Mesenchymal stem cell (in vitro differentiated cells and primary cell): ENCODE measurements around the gene PLA2G12B.
"Not testable (repeated sequence)": the region's sequence is repeated elsewhere in the genome, so short reads cannot be mapped to it uniquely, and the experiment has no call there.

ENCODE experiments used
- DNase-seq: peaks from one replicate; pipeline ENCODE4 v3.0.0-alpha.2; 2013
- H2AFZ ChIP-seq: one replicate; pipeline ENCODE4 v1.6.1; 2013; ENCODE audit warnings: low read depth, mild to moderate bottlenecking, control low read depth, inconsistent platforms, low read length, moderate library complexity
- H2AK5ac ChIP-seq: 2 replicates; pipeline ENCODE4 v1.6.1; 2013; ENCODE audit warnings: low read length, moderate library complexity, mild to moderate bottlenecking, inconsistent platforms; ENCODE audit not compliant: severe bottlenecking
- H2BK120ac ChIP-seq: one replicate; pipeline ENCODE4 v1.6.1; 2013; ENCODE audit warnings: low read depth, mild to moderate bottlenecking, inconsistent platforms, low read length, moderate library complexity
- H2BK12ac ChIP-seq, 2 experiments: one replicate each; pipeline ENCODE4 v1.6.1; 2013; ENCODE audit warnings: inconsistent platforms in 2 of 2, low read length in 2 of 2, mild to moderate bottlenecking in 2 of 2, moderate library complexity in 2 of 2, control low read depth in 1 of 2
- H2BK15ac ChIP-seq: one replicate; pipeline ENCODE4 v1.6.1; 2013; ENCODE audit warnings: mild to moderate bottlenecking, low read depth, inconsistent platforms; ENCODE audit not compliant: poor library complexity, severe bottlenecking
- H2BK5ac ChIP-seq: 2 replicates; pipeline ENCODE4 v1.6.1; 2013; ENCODE audit warnings: low read depth, mild to moderate bottlenecking, low read length, control low read depth, inconsistent platforms; ENCODE audit not compliant: poor library complexity, severe bottlenecking
- H3K14ac ChIP-seq, 2 experiments: one replicate each; pipeline ENCODE4 v1.6.1; 2013; ENCODE audit warnings: inconsistent platforms in 2 of 2, low read length in 2 of 2, control low read depth in 1 of 2, mild to moderate bottlenecking in 1 of 2, moderate library complexity in 1 of 2
- H3K18ac ChIP-seq, 2 experiments: one replicate each; pipeline ENCODE4 v1.6.1; 2013; ENCODE audit warnings: inconsistent platforms in 2 of 2, low read length in 2 of 2, control low read depth in 1 of 2, low read depth in 1 of 2, mild to moderate bottlenecking in 1 of 2
- H3K23ac ChIP-seq, 2 experiments: one replicate each; pipeline ENCODE4 v1.6.1; 2013; ENCODE audit warnings: inconsistent platforms in 2 of 2, low read length in 2 of 2, mild to moderate bottlenecking in 2 of 2, moderate library complexity in 2 of 2, control low read depth in 1 of 2
- H3K27ac ChIP-seq: 2 replicates; pipeline ENCODE4 v1.5.1; 2013; ENCODE audit warnings: mild to moderate bottlenecking, moderate library complexity, low read length, control low read depth, inconsistent platforms; ENCODE audit not compliant: poor library complexity, severe bottlenecking
- H3K27me3 ChIP-seq, 2 experiments: 2 replicates each; pipeline versions ENCODE4 v1.6.1 to v1.7.0; 2013; ENCODE audit warnings: low read length in 2 of 2, mild to moderate bottlenecking in 2 of 2, moderate library complexity in 2 of 2, control low read depth in 1 of 2, inconsistent platforms in 1 of 2; ENCODE audit not compliant: control insufficient read depth in 1 of 2, insufficient read depth in 1 of 2
- H3K36me3 ChIP-seq, 2 experiments: 2 replicates each; pipeline versions ENCODE4 v1.6.1 to v1.7.0; 2013; ENCODE audit warnings: low read length in 2 of 2, control low read depth in 1 of 2, inconsistent platforms in 1 of 2, low read depth in 1 of 2, mild to moderate bottlenecking in 1 of 2; ENCODE audit not compliant: insufficient read depth in 2 of 2, control insufficient read depth in 1 of 2
- H3K4ac ChIP-seq, 2 experiments: one replicate each; pipeline ENCODE4 v1.6.1; 2013; ENCODE audit warnings: inconsistent platforms in 2 of 2, low read length in 2 of 2, mild to moderate bottlenecking in 2 of 2, moderate library complexity in 2 of 2, control low read depth in 1 of 2, low read depth in 1 of 2
- H3K4me1 ChIP-seq: 2 replicates; pipeline ENCODE4 v1.6.1; 2013; ENCODE audit warnings: low read depth, low read length, control low read depth; ENCODE audit not compliant: control insufficient read depth, insufficient read depth
- H3K4me2 ChIP-seq: 2 replicates; pipeline ENCODE4 v1.6.1; 2013; ENCODE audit warnings: low read length, mild to moderate bottlenecking, inconsistent platforms; ENCODE audit not compliant: poor library complexity, severe bottlenecking
- H3K4me3 ChIP-seq, 2 experiments: 2 replicates each; pipeline versions ENCODE4 v1.5.1 to v1.7.0; 2013; ENCODE audit warnings: low read length in 2 of 2, mild to moderate bottlenecking in 2 of 2, control low read depth in 1 of 2, low read depth in 1 of 2; ENCODE audit not compliant: insufficient read depth in 1 of 2
- H3K79me1 ChIP-seq: replicated peaks from 2 replicates; pipeline ENCODE4 v1.6.1; 2013; ENCODE audit warnings: mild to moderate bottlenecking, control low read depth, low read length, inconsistent platforms; ENCODE audit not compliant: poor library complexity, severe bottlenecking
- H3K9ac ChIP-seq: 2 replicates; pipeline ENCODE4 v1.7.0; 2013; ENCODE audit warnings: mild to moderate bottlenecking, low read length, moderate library complexity
- H3K9me3 ChIP-seq: 2 replicates; pipeline ENCODE4 v1.7.0; 2013; ENCODE audit warnings: mild to moderate bottlenecking, low read length; ENCODE audit not compliant: control insufficient read depth
- H4K8ac ChIP-seq: one replicate; pipeline ENCODE4 v1.6.1; 2013; ENCODE audit warnings: inconsistent platforms, mild to moderate bottlenecking, low read length, moderate library complexity
- H4K91ac ChIP-seq: one replicate; pipeline ENCODE4 v1.6.1; 2013; ENCODE audit warnings: mild to moderate bottlenecking, low read length, inconsistent platforms
- WGBS: methylation state at CpG from one replicate; pipeline ENCODE4 v1.1.7; 2013; ENCODE audit warnings: mixed read lengths; 5-methylcytosine and 5-hydroxymethylcytosine counted together

The PLA2G12B gene

GRCh38 chr10:72921147-72921683 is 33.4 kb downstream of the PLA2G12B start:
- not testable (repeated sequence) for H3K79me1 ChIP-seq, H3K18ac ChIP-seq, H2BK5ac ChIP-seq, H3K27me3 ChIP-seq, H3K27ac ChIP-seq, H3K9ac ChIP-seq, H2BK120ac ChIP-seq, H3K4me1 ChIP-seq, H4K91ac ChIP-seq, H2AK5ac ChIP-seq, H2BK12ac ChIP-seq, H2AFZ ChIP-seq, DNase-seq, H2BK15ac ChIP-seq, H3K23ac ChIP-seq, H3K4me3 ChIP-seq, H4K8ac ChIP-seq, H3K4me2 ChIP-seq, H3K36me3 ChIP-seq, H3K14ac ChIP-seq, H3K4ac ChIP-seq
- WGBS, result 88% methylated on average over 1 of the region's 1 CpG
- H3K9me3 ChIP-seq, result peaks cover 39% of the 10 kb centered on the region

GRCh38 chr10:72918352-72918751 is 36.3 kb downstream of the PLA2G12B start:
- Histone ChIP-seq H2BK5ac (no peak overlapping the region), H3K4me1 (no peaks in the 10 kb centered on the region), H2BK15ac (no peak overlapping the region), H3K9me3 (peaks cover 36% of the 10 kb centered on the region), H3K18ac (no peak overlapping the region), H4K8ac (no peak overlapping the region), H3K4ac (no peak overlapping the region), H2AK5ac (no peak overlapping the region), H3K4me3 (no peak overlapping the region), H3K23ac (no peak overlapping the region), H3K79me1 (no peaks in the 10 kb centered on the region), H3K27ac (no peak overlapping the region), H4K91ac (no peak overlapping the region), H2BK120ac (no peak overlapping the region), H3K9ac (no peak overlapping the region), H3K14ac (no peak overlapping the region), H3K36me3 (no peaks in the 10 kb centered on the region), H3K27me3 (no peaks in the 10 kb centered on the region), H3K4me2 (no peak overlapping the region), H2BK12ac (no peak overlapping the region), H2AFZ (no peak overlapping the region)
- no peak for DNase-seq
- WGBS, result 93% methylated on average over 8 of the region's 8 CpGs

- not testable (repeated sequence) for DNase-seq, H3K79me1 ChIP-seq, H3K23ac ChIP-seq, H3K4me3 ChIP-seq, H4K91ac ChIP-seq, H2BK120ac ChIP-seq, H2AFZ ChIP-seq, H3K27me3 ChIP-seq, H2AK5ac ChIP-seq, H3K9ac ChIP-seq, H3K4me2 ChIP-seq, H3K27ac ChIP-seq, H3K4ac ChIP-seq, H3K14ac ChIP-seq, H3K4me1 ChIP-seq, H3K18ac ChIP-seq, H4K8ac ChIP-seq, H2BK12ac ChIP-seq, H3K36me3 ChIP-seq, H2BK15ac ChIP-seq, H2BK5ac ChIP-seq
- 85% methylated on average over 2 of the region's 2 CpGs for WGBS
- H3K9me3 ChIP-seq, result peaks cover 33% of the 10 kb centered on the region
These were observed 36.7 kb downstream of the PLA2G12B start for GRCh38 chr10:72917803-72918332.

- not testable (repeated sequence) for H3K36me3 ChIP-seq, H3K14ac ChIP-seq, H4K91ac ChIP-seq, H3K79me1 ChIP-seq, H2AFZ ChIP-seq, H2AK5ac ChIP-seq, H3K4me1 ChIP-seq, H3K23ac ChIP-seq, H3K18ac ChIP-seq, H3K27ac ChIP-seq, H2BK120ac ChIP-seq, H2BK15ac ChIP-seq, H2BK12ac ChIP-seq, DNase-seq, H3K4me2 ChIP-seq, H2BK5ac ChIP-seq, H3K27me3 ChIP-seq, H4K8ac ChIP-seq, H3K9ac ChIP-seq, H3K4me3 ChIP-seq, H3K4ac ChIP-seq
- peaks cover 30% of the 10 kb centered on the region for H3K9me3 ChIP-seq
- 69% methylated on average over 3 of the region's 3 CpGs for WGBS
These were observed 37.4 kb downstream of the PLA2G12B start for GRCh38 chr10:72917201-72917600.
